Ishikawa (cell line): Measurements from ENCODE around the gene CADPS.

Experiments
- CEBPB ChIP-seq: IDR thresholded peaks from 2 replicates; pipeline ENCODE4 v1.6.1; 2012
- CREB1 ChIP-seq: IDR thresholded peaks from 2 replicates; pipeline ENCODE4 v1.6.1; 2012; ENCODE audit warnings: low read depth
- EGR1 ChIP-seq: IDR thresholded peaks from 2 replicates; pipeline ENCODE4 v1.6.1; 2012
- EP300 ChIP-seq: IDR thresholded peaks from 2 replicates; pipeline ENCODE4 v1.6.1; 2012; ENCODE audit warnings: borderline replicate concordance
- FOXM1 ChIP-seq: IDR thresholded peaks from 2 replicates; pipeline ENCODE4 v1.6.1; 2012; ENCODE audit warnings: low read depth, borderline replicate concordance
- MAX ChIP-seq: IDR thresholded peaks from 2 replicates; pipeline ENCODE4 v1.6.1; 2012
- NFIC ChIP-seq: IDR thresholded peaks from 2 replicates; pipeline ENCODE4 v1.6.1; 2012
- RAD21 ChIP-seq: IDR thresholded peaks from 2 replicates; pipeline ENCODE4 v1.6.1; 2012; ENCODE audit warnings: low read depth
- TAF1 ChIP-seq: IDR thresholded peaks from 2 replicates; pipeline ENCODE4 v1.6.1; 2012; ENCODE audit warnings: low read depth, mild to moderate bottlenecking
- TCF12 ChIP-seq: IDR thresholded peaks from 2 replicates; pipeline ENCODE4 v1.6.1; 2012; ENCODE audit warnings: low read depth
- TEAD4 ChIP-seq: IDR thresholded peaks from 2 replicates; pipeline ENCODE4 v1.6.1; 2012
- YY1 ChIP-seq: IDR thresholded peaks from 2 replicates; pipeline ENCODE4 v1.6.1; 2012; ENCODE audit warnings: low read depth
- ZBTB7A ChIP-seq: IDR thresholded peaks from 2 replicates; pipeline ENCODE4 v1.6.1; 2012; ENCODE audit warnings: low read depth
- TF ChIP-seq, protein P1 (sequence below): IDR thresholded peaks from 2 replicates; pipeline ENCODE4 v1.6.1; 2012; ENCODE audit warnings: low read depth, mild to moderate bottlenecking
- TF ChIP-seq, protein P2 (sequence below): IDR thresholded peaks from 2 replicates; pipeline ENCODE4 v1.6.1; 2012

The CADPS gene

DNA sequence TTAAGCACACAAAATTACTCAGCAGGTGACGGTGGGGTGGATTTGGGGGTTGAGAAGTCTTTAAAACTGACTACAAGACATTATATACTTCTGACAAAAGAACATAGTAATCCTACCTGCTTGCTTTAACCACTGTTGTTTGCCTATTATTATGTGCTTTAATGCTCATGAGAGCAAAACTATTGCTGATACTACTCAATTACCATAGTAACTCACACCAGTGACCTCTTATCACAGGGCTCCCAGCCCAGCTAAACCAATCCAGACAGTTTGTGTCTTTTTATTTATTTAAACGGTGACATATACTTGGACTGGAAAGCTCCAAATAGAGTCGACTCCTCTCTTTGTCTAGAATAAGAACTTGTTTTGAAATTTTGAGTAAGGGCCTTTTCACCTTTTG lies 459.1 kb downstream of the CADPS start:
- TF ChIP-seq EGR1 = no peak
- TF ChIP-seq TEAD4 = no peak

GRCh38 chr3:62415312-62415801 lies 459.9 kb downstream of the CADPS start:
- TF ChIP-seq EGR1 (no peak), MAX (no peak), NFIC (no peak), TAF1 (no peak), TEAD4 (no peak), CREB1 (no peak), ZBTB7A (no peak), RAD21 (no peak), TCF12 (no peak), EP300 (no peak), YY1 (no peak), FOXM1 (no peak), CEBPB (no peak)
- TF ChIP-seq, protein P1, sequence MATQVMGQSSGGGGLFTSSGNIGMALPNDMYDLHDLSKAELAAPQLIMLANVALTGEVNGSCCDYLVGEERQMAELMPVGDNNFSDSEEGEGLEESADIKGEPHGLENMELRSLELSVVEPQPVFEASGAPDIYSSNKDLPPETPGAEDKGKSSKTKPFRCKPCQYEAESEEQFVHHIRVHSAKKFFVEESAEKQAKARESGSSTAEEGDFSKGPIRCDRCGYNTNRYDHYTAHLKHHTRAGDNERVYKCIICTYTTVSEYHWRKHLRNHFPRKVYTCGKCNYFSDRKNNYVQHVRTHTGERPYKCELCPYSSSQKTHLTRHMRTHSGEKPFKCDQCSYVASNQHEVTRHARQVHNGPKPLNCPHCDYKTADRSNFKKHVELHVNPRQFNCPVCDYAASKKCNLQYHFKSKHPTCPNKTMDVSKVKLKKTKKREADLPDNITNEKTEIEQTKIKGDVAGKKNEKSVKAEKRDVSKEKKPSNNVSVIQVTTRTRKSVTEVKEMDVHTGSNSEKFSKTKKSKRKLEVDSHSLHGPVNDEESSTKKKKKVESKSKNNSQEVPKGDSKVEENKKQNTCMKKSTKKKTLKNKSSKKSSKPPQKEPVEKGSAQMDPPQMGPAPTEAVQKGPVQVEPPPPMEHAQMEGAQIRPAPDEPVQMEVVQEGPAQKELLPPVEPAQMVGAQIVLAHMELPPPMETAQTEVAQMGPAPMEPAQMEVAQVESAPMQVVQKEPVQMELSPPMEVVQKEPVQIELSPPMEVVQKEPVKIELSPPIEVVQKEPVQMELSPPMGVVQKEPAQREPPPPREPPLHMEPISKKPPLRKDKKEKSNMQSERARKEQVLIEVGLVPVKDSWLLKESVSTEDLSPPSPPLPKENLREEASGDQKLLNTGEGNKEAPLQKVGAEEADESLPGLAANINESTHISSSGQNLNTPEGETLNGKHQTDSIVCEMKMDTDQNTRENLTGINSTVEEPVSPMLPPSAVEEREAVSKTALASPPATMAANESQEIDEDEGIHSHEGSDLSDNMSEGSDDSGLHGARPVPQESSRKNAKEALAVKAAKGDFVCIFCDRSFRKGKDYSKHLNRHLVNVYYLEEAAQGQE = no peak
- TF ChIP-seq, protein P2, sequence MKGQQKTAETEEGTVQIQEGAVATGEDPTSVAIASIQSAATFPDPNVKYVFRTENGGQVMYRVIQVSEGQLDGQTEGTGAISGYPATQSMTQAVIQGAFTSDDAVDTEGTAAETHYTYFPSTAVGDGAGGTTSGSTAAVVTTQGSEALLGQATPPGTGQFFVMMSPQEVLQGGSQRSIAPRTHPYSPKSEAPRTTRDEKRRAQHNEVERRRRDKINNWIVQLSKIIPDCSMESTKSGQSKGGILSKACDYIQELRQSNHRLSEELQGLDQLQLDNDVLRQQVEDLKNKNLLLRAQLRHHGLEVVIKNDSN = no peak

- TF ChIP-seq FOXM1 (no peak), YY1 (no peak), ZBTB7A (no peak), EP300 (no peak), MAX (no peak), RAD21 (no peak), TAF1 (no peak), CEBPB (no peak), TEAD4 (no peak)
Measured at GRCh38 chr3:62414786-62415185, 460.4 kb downstream of the CADPS start.

DNA sequence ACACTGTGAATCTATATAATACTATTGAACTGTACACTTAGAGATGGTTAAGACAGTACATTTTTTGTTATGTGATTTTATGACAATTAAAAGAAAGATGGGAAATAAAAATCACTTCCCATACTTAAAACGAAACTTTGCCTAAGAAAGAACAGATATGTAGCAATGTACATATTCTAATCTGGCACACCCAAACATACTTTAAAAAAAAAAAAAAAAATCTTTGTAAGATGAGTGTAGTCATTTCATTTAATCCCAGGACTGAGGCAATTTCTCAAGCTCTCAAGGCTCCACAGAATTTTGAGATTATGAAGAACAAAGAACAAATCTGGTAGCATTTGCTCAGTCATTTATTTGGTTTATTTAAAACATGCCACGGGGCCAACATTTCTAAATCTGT lies 461.5 kb downstream of the CADPS start:
- TF ChIP-seq TEAD4 (no peak), FOXM1 (no peak), EGR1 (no peak), ZBTB7A (no peak), TAF1 (no peak), MAX (no peak), TCF12 (no peak), RAD21 (no peak), YY1 (no peak), CEBPB (no peak), CREB1 (no peak), NFIC (no peak), EP300 (no peak)
- TF ChIP-seq, protein P2 = no peak
- TF ChIP-seq, protein P1 = no peak

- TF ChIP-seq NFIC = no peak
- no peak for TF ChIP-seq ZBTB7A
- no peak for TF ChIP-seq TEAD4
- no peak for TF ChIP-seq CREB1
- TF ChIP-seq RAD21 = no peak
- no peak for TF ChIP-seq EP300
- no peak for TF ChIP-seq YY1
- no peak for TF ChIP-seq CEBPB
- TF ChIP-seq MAX = no peak
Measured at GRCh38 chr3:62406945-62407344, 468.3 kb downstream of the CADPS start.

- TF ChIP-seq, protein P2 = no peak
- no peak for TF ChIP-seq CEBPB
- TF ChIP-seq, protein P1 = no peak
- no peak for TF ChIP-seq EP300
- TF ChIP-seq RAD21 = no peak
- no peak for TF ChIP-seq TCF12
- no peak for TF ChIP-seq TAF1
Measured at GRCh38 chr3:62405566-62405965, 469.6 kb downstream of the CADPS start.
